Measurements from ENCODE around the gene RHOJ.
"Not testable (repeated sequence)": the region's sequence is repeated elsewhere in the genome, so short reads cannot be mapped to it uniquely, and the experiment has no call there.

The RHOJ gene

GRCh38 chr14:63204407-63205043 is at the start of gene RHOJ:
Gene RHOJ (plus strand): TSS chr14:63204443. CDS start chr14:63204870, 427 bp downstream.
- peak; percentile 90 for DNase-seq

DNA sequence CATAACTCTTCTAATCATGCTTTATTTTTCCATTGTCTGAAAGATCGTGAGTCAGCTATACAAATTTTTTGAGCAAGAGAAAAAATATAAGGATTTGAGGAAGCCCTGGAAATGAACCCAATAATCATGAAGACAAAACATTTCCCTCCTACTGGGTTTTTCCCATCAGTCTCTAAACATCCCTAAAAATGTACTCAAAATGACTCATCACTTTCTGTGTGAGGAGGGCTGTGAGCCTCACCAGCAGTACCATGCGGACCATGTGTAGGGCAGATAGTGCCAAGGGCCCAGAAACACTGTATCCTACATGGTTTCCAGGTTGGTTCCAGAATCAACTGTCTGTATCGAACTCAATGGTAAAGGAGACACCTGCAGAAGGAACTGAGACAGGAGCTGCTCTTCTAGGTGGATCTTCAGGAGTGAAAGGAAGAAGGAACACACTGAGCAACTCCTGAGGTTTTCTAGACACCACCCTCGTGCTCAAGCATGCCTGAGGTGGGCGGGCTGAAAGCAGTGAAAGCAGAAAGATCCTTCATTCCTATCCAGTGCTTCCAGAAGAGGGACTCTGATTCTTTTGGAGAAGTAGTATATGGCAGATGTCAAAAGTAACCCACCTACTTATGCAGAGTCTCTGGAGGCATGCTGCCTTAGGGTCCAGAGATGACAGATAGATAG is 48.6 kb upstream of the RHOJ start:
- peak; percentile 33 for DNase-seq

DNA sequence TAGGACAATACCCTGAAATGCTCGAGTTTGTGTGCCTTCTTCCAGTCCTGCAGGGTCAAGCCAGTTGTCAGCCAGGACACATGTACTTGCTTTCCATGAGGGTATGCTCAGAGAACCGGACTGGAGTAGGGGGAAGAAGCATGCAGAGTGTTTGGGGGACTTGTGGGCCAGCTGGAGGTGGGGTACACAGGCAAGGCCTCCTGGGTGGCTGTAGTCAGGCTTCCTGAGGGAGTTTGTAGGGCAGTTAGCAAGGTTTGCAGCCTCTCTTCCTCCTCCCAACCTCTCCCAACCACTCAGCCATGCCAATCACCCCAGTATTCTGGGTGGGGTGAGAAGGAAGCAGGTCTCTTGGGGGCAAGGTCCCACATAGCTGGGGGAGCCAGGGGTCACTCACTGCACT is 47.0 kb upstream of the RHOJ start:
- no peak for DNase-seq

DNA sequence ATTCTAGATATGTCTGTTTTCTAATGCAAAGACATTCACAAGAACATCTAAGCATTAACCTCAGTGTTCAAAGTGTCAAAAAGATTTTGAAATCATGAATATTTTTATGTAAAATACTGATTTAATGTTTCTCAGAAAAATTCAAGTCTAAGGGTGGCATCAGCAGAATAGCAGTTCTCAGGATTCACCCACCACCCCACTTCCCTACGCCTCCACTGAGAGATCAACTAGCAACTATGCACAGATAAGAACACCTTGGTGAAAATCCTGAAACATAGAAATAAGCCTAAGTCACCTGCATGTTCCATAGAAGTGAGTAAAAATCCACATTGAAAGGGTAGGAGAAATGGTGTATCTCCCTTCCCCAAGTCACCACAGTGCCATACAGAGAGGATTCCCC is 40.9 kb upstream of the RHOJ start:
- no peak for DNase-seq

DNA sequence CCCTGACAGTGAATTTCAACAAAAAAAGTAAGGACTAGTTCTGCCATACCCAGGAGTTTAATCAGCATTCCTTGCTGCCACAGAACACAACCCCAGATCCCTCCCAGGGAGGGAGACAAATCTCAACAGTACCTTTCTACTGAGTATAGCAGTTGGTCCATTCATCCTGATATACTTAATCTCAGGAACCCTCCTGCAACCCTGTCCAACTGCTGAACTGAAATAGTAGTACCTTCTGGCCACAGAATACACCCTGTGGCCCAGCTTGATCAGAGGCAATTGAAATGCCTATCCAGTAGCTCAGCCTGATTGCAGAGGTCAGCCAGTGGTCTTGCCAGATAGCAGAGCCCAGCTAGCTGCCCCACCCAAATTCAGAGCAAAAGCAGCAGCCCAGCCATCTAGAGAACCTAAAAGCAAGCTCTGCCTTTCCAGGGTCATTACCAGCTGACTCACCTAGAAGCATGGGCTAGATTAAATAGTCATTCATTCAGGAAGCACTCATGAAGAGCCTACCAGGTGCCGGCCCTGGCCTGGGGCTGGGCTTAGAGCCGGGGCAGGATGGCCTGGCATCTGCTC is 40.0 kb upstream of the RHOJ start:
- no peak for DNase-seq

DNA sequence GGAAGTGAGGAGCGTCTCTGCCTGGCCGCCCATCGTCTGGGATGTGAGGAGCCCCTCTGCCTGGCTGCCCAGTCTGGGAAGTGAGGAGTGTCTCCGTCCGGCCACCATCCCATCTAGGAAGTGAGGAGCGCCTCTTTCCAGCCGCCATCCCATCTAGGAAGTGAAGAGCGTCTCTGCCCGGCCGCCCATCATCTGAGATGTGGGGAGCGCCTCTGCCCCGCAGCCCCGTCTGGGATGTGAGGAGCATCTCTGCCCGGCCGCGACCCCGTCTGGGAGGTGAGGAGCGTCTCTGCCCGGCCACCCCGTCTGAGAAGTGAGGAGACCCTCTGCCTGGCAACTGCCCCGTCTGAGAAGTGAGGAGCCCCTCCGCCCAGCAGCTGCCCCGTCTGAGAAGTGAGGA is 39.0 kb upstream of the RHOJ start:
- DNase-seq = not testable (repeated sequence)

- no peak for DNase-seq
These were observed 37.2 kb upstream of the RHOJ start for GRCh38 chr14:63167044-63167443.

DNA sequence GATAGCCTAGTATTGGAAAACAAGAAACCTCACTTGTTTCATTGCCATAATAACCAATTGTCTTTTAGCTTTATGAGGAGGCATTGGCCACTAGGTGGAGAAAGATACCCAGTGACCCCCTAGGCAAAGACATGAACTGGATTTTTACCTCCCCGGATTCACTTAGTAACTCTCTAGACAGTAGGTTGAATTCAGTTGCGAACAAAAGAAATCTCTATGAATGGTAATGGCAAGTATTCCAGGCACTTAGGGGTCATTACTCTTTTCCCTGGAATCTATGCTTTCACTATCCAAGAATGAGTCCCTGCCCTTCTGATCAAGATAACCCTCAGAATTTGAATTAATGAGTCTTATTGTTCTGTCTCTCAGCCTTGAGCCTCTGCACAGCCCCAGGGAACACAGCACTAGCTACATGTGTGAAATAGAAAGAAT is 29.5 kb upstream of the RHOJ start:
- peak; percentile 85 for DNase-seq

- no peak for DNase-seq
These were observed 28.7 kb upstream of the RHOJ start for GRCh38 chr14:63175531-63175930.

DNA sequence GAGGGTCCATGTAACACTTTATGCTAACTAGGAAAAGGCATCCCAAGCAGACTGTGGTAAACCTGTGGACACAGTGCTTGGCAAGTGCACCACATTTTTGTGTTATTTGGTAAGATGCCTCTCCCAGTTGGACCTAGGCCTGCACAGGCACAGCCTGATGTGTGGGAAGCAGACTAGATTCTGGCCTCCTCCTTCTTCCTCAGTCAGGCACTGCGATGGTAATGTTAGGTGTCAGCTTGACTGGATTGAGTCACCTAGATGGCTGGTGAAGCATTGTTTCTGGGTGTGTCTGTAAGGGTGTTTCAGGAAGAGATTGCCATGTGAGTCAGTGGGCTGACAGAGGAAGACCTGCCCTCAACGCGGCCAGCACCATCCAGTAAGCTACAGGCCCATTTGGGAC is 25.3 kb upstream of the RHOJ start:
- DNase-seq = no peak

- no peak for DNase-seq
These were observed 24.9 kb upstream of the RHOJ start for GRCh38 chr14:63179383-63179782.

DNA sequence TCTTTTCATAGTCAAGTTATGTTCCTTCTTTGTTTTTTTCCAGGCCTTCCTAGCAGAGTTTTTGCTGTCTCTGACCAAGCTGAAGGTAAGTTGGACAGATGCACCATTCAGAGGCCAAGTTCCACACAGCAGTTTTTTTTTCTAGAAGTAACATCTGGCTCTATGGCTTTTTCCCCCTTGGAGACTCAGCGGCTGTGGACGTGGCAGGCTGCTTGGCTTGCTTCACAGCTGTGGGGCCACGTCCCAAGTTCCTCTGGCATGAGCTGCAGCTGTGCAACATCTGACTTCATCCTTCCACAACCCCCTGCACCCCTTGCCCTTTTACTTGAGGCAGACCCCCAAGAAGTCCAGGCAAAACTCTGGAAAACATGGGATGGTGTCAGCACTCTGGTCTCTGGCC is 24.2 kb upstream of the RHOJ start:
- no peak for DNase-seq

- no peak for DNase-seq
These were observed 21.3 kb upstream of the RHOJ start for GRCh38 chr14:63182968-63183367.

GRCh38 chr14:63186453-63186852 is 17.8 kb upstream of the RHOJ start:
- no peak for DNase-seq

DNA sequence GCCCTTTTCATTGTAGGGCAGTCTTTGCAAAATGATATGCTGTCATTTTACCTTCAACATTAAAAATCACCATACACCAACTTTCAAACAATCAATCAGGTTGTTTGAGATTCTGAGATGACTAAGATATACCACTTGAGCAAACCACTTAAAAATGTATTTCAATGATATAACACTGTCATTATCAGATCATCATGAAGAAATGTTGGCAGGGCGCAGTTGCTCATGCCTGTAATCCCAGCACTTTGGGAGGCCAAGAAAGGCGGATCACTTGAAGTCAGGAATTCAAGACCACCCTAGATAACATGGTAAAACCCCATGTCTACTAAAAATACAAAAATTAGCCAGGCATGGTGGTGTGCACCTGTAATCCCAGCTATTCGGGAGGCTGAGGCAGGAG is 13.0 kb upstream of the RHOJ start:
- DNase-seq = no peak

GRCh38 chr14:63192085-63192484 is 12.2 kb upstream of the RHOJ start:
- no peak for DNase-seq

- no peak for DNase-seq
These were observed 11.0 kb upstream of the RHOJ start for GRCh38 chr14:63193236-63193635.

DNA sequence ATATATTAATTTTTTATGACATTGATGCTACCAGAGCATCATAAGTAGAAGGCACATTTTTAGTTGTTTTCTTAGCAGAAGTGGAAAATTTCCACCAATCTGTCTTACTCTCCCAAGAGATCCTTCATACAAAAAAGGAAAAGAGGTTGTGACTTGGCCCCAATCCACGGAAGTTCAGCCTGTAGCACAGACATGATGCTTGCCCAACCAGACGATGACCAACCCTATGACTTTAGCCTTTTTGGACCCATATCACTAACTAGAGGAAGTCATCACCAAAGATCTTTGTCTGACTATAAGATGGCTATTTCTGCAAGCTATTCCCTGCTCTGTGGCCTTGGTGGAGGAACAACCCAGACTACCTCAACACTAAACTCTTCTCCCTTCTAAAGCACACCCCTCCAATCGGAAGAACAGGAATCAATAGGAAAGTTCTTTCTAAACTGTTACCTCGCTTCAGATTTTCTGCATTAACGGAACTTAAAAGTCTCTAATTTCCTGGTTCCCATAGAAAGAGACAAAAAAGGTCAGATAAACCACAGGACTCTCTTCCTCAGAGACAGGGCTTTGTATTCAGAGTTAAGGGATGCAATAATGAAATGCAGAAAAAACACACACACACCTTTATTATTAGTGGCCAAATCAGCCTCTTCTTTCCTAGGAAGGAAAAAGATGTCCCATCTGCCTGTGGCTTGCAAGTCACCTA is 4.1 kb upstream of the RHOJ start:
- no peak for DNase-seq

- no peak for DNase-seq
These were observed 3.5 kb upstream of the RHOJ start for GRCh38 chr14:63200767-63201166.

GRCh38 chr14:63203015-63203414 is 1.2 kb upstream of the RHOJ start:
- DNase-seq = no peak

DNA sequence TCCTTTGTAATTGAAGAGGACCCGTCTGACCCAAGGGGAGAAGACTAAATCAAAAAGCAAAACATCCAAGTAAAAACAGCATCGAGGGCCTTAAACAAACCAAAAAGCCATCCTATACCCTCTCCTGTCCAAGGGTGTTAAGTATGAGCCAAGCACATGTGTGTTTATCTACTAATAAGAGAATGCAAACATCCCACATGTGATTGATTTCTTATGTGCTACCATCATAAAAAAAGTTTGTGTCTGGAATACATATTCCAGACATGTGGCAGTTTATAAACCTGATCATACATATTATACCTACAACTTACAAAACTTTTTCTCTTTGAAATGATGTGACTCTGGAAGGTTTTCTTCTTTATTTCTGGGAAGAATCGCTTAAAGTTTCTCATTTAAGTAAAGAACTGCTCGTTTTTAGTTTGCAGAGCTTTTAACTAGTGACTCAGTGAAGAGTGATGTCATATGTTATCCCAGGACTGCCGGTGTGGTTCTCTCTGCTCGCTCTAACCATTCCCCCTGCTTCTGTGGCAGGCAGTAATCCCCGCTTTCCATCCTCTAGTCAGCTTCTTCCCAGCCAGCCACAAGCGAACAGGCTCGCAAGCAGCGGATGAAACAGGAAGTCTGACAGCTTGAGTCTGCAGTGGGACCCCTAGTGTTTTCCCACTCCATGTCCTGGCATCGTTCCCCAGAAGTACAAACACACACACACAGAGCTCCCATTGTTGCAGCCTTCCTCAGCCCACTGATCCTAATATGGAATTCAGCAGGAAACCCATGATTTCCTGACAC is 431 bp upstream of the RHOJ start:
- DNase-seq = peak; percentile 98

DNA sequence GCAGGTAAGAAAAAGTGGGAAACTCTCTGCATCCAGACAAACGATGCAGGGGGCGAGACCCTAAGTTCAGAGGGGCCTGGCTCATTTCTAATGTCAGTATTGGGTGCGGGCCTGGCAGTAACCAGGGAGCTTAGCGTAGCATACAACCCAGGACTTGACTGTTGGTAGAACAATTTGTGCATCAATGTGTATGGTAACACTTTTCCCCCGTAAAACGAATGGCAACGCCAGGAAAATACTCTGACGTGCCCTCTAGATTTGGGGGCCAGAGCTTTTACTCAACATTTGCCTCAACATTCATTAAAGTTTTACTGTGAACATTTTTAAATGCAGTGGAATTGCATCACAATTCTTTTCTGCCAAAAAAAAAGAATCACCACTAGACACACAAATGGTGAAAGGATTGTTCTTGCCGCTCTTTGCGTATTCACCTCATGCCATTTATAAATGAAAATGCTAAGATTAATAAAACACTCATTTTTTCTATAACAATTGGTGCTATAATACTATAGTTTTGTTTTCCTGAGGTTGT is 867 bp downstream of the RHOJ start:
- peak; percentile 53 for DNase-seq

DNA sequence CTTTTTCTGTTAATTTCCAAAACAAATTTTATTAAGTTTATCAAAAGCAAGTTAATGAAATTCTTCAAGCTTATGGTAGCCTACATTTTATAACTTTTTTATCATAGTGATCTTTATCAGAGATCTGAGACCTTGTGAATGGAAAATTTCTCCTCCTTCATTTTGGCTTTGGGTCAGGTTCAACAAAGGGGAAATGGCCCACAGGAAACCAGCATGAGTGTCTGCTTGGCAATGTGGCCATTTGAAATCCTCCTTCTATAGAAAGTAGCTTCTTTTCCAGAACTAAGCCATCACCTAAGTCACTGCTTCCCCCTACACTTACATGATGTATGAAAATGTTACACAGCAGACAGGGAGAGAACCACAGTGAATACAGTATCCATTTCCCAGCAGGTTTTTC is 1.6 kb downstream of the RHOJ start:
- peak; percentile 58 for DNase-seq

Measured in NCI-H69 (cell line).